CD4-positive, alpha-beta T cell treated with Interleukin-6 for 4 hours (primary cell): ENCODE results near the gene TCP10L.
"Not testable (repeated sequence)": the region's sequence is repeated elsewhere in the genome, so short reads cannot be mapped to it uniquely, and the experiment has no call there.

Experiments used
- DNase-seq: peaks from one replicate; pipeline ENCODE4 v3.0.0-alpha.2; 2020; ENCODE audit warnings: mixed read lengths

The TCP10L gene

DNA sequence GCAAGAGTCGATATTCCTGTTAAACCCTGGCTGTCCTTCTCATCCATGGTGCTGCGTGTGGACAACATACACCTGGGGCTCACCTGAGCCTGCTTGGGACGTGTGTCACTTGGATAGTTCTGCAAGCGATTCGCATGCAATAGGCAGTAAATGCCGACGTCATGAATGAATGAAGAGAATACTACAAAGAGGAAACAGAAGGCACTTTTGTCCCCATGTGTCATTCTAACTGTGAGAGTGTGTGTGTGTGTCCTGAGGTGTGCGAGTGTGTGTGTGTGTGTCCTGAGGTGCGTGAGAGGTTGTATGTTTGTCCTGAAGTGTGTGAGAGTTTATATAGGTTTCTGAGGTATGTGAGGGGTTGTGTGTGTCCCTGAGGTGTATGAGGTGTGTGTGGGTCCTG lies 647 bp upstream of the TCP10L start:
- DNase-seq = no peak

- no peak for DNase-seq
These were observed 851 bp downstream of the TCP10L start for GRCh38 chr21:32584472-32584871.

DNA sequence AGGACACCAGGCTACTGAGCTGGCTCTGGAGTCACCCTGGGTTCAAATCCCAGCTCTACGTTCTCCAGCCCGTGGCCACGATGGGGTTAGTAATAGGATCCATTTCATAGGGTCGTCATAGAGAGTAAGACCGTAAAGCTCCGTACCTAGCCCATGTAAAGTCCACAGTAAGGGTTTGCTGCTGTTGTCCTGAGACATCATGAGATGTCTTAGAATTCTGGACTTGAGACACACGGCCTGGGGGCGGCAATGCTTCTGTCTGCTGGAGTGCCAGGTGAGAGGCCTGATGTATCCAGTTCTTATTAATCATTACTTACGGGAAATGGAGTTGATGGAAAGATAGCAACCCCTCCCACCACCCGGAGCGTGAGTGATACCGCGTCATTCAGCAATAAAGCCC lies 3.6 kb downstream of the TCP10L start:
- DNase-seq = no peak

GRCh38 chr21:32580949-32581348 lies 4.4 kb downstream of the TCP10L start:
- DNase-seq = no peak

DNA sequence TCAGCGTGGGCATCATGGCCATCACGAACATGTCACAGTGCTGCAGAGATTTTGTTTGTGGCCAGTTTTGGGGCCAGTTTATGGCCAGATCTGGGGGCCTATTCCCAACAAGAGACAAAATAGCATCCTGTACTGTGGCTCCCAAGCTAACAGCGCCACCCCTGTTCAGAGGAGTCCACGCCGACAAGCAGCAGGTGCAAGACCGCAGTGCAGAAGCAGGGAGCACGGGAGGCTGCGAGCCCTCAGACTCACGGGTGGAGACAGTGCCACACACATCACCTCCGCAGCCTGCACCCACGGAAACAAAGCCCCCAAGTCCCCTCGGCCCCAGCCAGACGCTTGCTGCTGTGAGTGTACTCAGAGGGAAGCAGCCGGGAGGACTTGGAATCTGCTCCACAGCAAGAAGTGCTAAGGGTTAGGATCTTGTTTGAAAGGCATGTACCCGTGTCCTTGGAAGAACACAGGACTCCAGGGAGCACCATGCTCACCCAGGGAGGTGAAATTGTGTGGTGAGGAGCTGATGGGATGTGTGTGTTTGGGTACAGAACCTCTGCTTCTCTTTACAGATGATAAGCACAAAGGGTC lies 7.1 kb downstream of the TCP10L start:
- DNase-seq = peak; percentile 35

DNA sequence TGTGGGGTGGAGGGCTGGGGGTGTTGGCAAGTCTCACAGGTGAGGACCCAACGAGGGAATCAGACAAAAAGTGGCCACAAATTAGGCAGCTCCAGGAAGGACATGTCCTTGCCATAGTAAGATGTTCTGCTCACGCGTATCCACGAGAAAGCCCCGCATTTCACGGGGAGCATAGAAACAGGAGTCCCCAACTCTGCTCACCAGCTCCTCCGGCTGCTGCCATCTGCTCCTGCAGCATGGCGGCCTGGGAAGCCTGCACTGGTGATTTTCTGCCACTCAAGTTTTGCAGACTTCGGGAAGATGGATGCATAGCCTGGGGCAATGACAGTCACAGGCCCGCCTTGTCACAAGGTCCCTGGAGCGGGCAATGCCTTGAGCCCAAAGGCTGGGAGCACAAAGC lies 9.3 kb downstream of the TCP10L start:
- DNase-seq = no peak

DNA sequence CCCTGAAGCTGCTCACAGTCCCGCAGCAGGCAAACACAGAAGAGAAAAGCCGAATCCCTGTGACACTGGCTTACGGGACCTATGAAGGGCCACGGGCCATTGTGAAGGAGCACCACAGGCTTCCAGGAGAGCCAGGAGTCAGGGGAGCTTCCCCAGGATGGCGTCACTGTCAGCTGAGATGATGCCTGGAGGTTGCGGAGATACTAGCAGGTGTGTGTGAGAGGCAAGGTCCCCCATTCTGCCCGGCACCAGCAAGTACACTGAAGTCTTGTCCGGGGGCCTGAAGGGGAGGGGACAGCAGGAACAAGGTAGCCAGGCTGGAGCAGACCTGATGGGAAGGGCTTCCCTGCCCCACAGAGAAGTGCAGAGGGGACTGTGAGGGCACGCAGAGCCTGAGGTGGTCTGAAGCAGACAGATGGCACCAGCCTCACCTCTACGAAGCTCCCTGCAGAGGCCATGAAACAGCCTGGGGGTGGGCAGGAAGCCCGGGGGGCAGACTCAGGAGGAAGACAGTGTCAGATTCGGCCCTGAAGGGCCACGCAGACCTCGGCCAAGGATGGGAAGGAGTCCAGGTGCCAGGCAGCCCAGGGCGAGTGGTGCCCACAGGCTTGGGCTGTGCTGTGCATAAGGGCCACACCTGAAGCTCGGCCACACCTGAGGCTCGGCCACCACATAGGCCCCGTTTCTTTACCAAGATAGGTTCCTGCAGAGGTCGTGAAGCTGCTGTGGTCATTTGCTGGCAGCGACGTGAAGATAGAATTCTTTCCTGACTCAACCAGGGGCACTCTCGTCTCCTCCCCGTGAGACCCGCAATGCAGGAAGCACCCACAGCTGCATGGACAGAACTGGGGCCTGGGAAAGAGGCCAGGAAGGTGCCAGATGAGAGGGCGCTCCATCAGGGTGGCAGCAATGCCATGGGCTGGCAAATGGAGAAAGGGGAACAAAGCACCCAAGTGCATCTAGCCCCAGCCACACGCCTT lies 10.1 kb downstream of the TCP10L start:
- DNase-seq = no peak

DNA sequence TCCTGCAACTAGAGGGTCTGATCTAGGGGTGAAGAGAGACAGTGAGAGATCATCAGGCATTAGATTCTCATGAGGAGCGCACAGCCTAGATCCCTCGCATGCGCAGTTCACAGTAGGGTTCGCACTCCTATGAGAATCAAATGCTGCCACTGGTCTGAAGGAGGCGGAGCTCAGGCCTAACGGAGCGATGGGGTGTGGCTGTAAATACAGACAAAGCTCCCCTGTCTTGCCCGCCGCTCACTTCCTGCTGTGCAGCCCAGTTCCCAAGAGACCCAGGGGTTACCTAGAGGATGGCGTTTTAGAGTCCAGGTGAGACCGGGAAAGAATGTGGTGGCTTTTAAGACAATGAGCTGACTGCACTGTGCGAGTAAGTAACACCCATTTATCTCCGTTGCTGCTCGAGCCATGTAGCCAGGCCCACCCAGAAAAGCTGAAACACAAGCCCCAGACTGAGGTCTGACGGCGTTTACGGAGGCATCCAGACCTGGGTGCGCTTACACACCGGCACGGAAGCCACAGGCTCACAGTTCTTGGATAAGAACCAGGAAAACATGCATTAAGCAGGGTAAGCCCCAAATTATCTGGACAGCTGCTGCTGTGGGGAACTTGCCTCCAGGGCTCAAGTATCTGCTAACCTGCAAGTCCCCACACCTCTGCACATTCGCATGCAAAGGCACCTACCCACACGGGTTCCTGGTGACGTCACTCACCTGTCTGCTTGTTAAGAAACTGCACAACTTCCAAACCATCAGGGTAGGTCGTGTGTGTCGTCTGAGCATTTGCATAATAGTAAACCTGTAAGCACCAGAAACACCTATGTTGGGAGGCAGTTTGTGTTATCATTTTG lies 12.5 kb downstream of the TCP10L start:
- no peak for DNase-seq

GRCh38 chr21:32570456-32570855 lies 14.9 kb downstream of the TCP10L start:
- DNase-seq = no peak

DNA sequence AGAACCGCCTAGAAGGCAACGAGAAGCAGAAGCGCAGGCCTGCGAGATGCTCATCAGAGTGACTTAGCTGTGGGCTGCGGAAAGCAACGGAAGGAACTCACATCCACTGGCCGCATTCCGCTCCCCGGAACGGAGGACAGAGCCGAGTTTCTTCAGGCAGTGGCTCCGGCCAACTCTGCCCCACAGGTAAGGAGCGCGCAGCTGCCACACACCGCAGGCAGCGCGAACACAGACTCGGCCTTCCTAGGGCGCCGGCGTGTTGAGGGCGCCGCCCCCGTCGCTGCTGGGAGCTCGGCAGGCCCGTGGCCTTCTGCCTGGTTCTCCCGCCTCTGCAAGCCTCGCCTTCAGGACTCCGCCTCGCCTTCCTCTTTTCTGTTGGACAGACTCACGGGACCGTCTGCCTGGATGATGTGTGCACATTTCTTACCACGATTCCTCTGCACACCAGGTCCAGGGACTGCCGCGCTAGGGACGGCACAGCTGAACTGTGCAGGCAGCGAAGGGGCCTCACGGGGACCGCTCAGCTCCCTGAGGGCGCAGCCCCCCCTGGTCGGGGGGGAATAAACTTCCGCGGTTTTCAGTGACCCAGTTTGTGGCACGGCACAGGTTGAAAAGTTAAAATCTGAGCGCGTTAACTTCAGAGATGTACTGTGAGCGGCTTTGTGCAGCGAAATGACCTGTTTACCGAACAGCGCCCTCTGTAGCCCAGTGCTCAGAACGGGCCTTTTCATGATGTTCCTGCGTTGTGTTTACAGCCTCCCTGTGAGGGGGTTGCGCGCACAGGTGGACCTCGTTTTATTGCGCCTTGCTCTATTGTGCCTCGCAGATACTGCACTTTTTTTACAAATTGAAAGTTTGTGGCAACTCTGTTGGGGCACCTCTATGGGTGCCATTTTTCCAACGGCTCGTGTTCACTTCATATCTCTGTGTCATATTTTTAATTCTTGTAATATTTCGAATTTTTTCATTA lies 15.8 kb downstream of the TCP10L start:
- peak; percentile 87 for DNase-seq

DNA sequence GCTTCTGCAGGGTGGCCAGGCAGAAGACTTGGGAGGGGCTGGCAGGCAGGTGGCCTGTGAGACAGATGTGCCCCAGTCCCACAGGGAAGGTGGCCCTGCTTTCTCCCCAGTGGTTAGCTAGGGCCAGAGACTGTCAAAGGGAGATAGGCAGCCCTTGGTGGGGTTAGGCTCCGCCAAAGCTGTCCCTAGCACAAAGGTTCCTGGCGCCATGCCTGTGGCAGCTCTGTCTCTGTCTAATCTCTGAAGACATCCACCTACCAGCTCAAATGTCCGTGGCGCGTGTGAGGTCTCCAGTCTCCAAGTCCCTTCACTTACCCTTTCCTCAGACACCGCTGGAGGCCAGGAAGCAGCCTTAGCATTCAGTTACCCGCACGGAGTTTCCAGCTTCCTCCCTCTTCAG lies 17.7 kb downstream of the TCP10L start:
- DNase-seq = no peak

DNA sequence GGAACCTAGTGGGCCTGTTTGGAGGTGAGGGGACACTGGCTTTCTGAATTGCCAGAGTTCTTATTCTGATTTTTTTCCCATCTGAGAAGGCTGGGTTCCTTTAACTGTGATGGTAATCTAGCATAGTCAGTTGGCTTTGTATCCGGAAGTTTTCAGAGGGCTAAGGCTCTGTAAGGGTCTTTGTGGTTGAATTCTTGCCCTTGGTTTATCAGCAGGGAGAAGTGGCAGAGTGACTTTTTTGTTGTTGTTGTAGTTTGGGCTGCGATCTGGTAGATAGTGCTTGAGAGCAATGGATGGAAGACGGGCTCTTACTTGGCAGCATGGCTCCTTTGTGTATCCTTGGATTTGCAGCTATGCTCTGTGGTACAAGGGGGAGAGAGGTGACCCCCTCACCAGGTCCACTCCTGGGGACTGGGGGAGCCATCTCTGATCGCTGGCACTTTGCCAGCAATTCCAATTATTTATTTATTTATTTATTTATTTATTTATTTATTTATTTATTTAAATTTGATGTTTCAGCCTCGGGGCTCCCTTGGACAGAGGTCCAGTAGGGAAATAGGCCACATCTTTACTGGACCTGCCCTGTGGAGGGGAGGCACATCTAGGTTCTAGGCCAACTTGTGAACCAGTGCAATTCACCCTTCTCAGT lies 18.5 kb downstream of the TCP10L start:
- DNase-seq = no peak

- no peak for DNase-seq
These were observed 19.4 kb downstream of the TCP10L start for GRCh38 chr21:32565856-32566465.

DNA sequence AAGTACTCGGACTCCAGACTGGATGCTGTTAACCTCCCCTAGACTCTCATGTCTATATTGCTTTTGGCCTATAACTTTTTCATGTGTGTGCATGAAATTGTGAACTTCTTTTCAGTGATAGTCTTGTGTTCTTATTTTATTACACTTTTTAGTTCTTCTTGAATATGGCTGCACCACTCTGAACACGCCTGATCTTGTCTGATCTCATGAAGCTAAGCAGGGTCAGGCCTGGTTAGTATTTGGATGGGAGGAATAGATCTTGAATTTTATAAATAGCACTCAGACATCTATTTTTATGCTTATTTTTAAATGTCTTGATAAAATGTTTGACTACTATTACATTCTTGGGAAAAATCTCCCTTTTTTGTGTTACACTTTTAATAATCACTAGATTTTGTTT lies 22.4 kb downstream of the TCP10L start:
- no peak for DNase-seq

DNA sequence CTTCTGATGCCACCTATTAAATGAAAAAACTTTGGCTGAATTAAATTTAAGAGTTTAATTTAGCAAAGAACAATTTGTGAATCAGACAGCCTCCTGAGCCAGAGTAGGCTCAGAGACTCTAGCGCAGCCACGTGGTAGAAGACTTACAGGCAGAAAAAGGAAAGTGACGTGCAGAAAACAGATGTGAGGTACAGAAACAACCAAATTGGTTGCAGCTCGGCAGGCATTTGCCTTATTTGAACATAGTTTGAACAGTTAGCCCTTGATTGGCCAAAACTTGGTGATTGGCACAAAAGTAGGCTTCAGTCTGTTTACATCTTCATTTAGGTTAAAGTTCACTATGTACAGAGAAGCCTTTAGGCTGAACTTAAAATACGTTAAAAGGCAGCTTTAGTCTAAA lies 22.9 kb downstream of the TCP10L start:
- no peak for DNase-seq

DNA sequence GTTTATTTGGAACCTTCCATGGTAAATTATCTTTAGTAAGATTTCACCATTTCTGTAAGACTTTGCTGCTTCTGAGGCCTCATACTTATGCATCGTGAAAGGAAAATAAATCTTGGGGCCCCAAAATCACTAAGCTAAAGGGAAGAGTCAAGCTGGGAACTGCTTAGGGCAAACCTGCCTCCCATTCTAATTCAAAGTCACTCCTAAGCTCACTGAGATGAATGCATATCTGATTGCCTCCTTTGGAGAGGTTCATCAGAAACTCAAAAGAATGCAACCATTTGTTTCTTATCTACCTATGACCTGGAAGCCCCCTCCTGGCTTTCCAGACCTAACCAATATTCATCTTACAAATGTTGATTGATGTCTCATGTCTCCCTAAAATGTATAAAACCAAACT lies 23.8 kb downstream of the TCP10L start:
- not testable (repeated sequence) for DNase-seq

DNA sequence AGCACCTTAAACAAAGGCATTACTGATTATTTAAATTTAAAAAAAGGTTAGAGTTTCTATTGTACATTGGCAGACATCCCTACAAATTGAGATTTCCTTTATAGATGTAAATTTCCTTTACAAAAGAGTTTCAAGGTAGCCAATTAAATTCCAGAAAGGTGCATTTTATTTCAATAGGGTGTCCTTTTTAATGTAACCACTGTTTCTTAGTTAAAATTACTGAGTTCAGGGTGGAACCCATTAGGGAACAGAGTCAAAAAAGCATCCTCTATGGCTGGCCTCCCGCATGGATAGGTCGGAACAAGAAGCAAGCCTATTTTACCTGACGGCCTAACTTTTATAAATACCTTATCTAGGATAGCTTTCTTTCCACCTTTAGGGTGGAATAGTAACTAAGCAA lies 24.4 kb downstream of the TCP10L start:
- no peak for DNase-seq

GRCh38 chr21:32559006-32559610 lies 26.2 kb downstream of the TCP10L start:
- DNase-seq = no peak

DNA sequence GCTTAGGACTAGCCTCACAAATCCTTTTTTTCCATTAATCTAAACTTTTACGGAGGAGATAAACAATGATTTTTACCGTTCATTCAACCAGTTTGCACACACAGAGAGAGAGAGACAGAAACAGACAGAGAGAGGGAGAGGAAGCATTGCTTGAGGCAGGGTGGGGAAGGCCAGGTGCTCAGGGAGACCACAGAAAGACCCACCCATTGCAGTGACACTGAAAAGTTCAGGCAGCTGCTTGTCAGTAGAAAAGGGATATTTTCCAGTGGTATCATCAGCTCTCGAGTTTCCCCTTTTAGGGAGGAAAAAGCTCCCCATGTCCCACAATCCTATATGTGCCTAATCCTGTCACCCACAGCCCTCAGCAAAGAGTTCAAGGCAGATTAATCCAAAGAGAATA lies 27.2 kb downstream of the TCP10L start:
- DNase-seq = no peak

DNA sequence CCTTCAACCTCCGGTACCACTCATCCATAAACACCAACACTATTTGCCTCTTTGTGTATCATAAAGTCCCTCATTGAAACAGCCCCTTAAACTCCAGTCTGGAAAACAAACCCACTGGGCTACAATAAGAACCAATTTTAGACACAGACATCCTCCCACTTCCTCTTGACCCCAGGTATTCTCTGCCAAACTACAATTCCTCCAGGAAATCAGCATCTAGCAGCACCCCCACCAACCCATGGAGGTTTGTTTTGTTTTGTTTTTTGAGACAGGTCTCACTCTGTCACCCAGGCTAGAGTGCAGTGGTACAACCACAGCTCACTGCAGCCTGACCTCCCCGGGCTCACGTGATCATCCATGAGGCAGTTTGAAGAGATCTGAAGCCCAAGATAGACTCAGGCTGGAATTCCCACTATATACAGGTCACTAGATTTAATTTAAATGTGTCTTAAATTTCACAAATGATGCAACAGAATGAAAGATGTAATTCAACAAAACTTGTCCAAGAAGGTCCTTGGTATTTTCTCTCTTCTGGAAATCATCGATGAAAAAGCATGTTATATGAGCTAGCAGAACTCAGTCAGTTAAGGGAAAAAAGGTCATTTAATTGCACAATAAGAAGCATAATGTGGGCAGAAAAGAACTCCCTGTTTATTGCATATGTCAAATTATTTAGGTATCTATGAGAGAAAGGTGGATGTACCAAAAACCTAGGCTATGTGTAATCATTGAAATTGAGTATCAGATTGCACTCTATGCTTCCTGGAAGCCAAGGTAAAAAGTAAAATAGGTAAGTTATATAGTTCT lies 30.3 kb downstream of the TCP10L start:
- DNase-seq = no peak
